Measurements from ENCODE around the gene KIF26B.

The KIF26B gene

GRCh38 chr1:245685111-245685810 is 530.5 kb downstream of the KIF26B start:
- no peak for DNase-seq (ENCODE audit: low read depth)
- H3K4me3 ChIP-seq (ENCODE audit: low read depth, low read length): no peak overlapping the region
- TF ChIP-seq MAX (IDR thresholded peaks at IDR 0.05; ENCODE audit: low read depth, low read length) (no peak), MYC (IDR thresholded peaks at IDR 0.05; ENCODE audit: low read depth, low read length) (no peak), POLR2A (IDR thresholded peaks at IDR 0.05; ENCODE audit: extremely low read depth, insufficient read length) (no peak), CTCF (IDR thresholded peaks at IDR 0.05; ENCODE audit: low read depth, low read length) (no peak)

- no peak for TF ChIP-seq CTCF (IDR thresholded peaks at IDR 0.05; ENCODE audit: low read depth, low read length)
- no peak for TF ChIP-seq POLR2A (IDR thresholded peaks at IDR 0.05; ENCODE audit: extremely low read depth, insufficient read length)
- TF ChIP-seq MAX (IDR thresholded peaks at IDR 0.05; ENCODE audit: low read depth, low read length): no peak
- TF ChIP-seq MYC (IDR thresholded peaks at IDR 0.05; ENCODE audit: low read depth, low read length): no peak
- H3K4me3 ChIP-seq (ENCODE audit: low read depth, low read length): no peak overlapping the region
- no peak for DNase-seq (ENCODE audit: low read depth)
These were observed 531.2 kb downstream of the KIF26B start for GRCh38 chr1:245686006-245686405.

- H3K4me3 ChIP-seq (ENCODE audit: low read depth, low read length): no peak overlapping the region
- TF ChIP-seq MAX (IDR thresholded peaks at IDR 0.05; ENCODE audit: low read depth, low read length): no peak
- no peak for DNase-seq (ENCODE audit: low read depth)
These were observed 531.8 kb downstream of the KIF26B start for GRCh38 chr1:245686446-245687030.

- TF ChIP-seq MAX (IDR thresholded peaks at IDR 0.05; ENCODE audit: low read depth, low read length): no peak
- no peak for TF ChIP-seq POLR2A (IDR thresholded peaks at IDR 0.05; ENCODE audit: extremely low read depth, insufficient read length)
- DNase-seq (ENCODE audit: low read depth): no peak
- no peak overlapping the region for H3K4me3 ChIP-seq (ENCODE audit: low read depth, low read length)
These were observed 532.4 kb downstream of the KIF26B start for GRCh38 chr1:245687152-245687635.

GRCh38 chr1:245687636-245688535 is 533.1 kb downstream of the KIF26B start:
- DNase-seq (ENCODE audit: low read depth): peak; percentile 21
- no peak overlapping the region for H3K4me3 ChIP-seq (ENCODE audit: low read depth, low read length)
- TF ChIP-seq POLR2A (IDR thresholded peaks at IDR 0.05; ENCODE audit: extremely low read depth, insufficient read length) (no peak), MYC (IDR thresholded peaks at IDR 0.05; ENCODE audit: low read depth, low read length) (no peak), CTCF (IDR thresholded peaks at IDR 0.05; ENCODE audit: low read depth, low read length) (peak; percentile 17)

- no peak for DNase-seq (ENCODE audit: low read depth)
- TF ChIP-seq MYC (IDR thresholded peaks at IDR 0.05; ENCODE audit: low read depth, low read length): no peak
- TF ChIP-seq CTCF (IDR thresholded peaks at IDR 0.05; ENCODE audit: low read depth, low read length): no peak
- no peak for TF ChIP-seq POLR2A (IDR thresholded peaks at IDR 0.05; ENCODE audit: extremely low read depth, insufficient read length)
- no peak for TF ChIP-seq MAX (IDR thresholded peaks at IDR 0.05; ENCODE audit: low read depth, low read length)
- no peak overlapping the region for H3K4me3 ChIP-seq (ENCODE audit: low read depth, low read length)
These were observed 534.0 kb downstream of the KIF26B start for GRCh38 chr1:245688536-245689453.

All from NB4 (cell line).